GM18951 (cell line): Measurements from ENCODE around the gene PMAIP1.

Source experiments
- POLR2A ChIP-seq: IDR thresholded peaks from 4 replicates; pipeline ENCODE4 v1.6.1; 2011; ENCODE audit warnings: mild to moderate bottlenecking; ENCODE audit not compliant: insufficient read length, insufficient read depth; ENCODE audit errors: extremely low read depth
- in situ Hi-C: fragments of 300-500 bp; cut with MboI; formaldehyde crosslinking; loops from one replicate; pipeline ENCODE4 v1.12.0; 2022; ENCODE audit warnings: low sequenced_read_pairs, mixed read lengths, inconsistent platforms; ENCODE audit not compliant: unreplicated experiment

PMAIP1 gene

DNA sequence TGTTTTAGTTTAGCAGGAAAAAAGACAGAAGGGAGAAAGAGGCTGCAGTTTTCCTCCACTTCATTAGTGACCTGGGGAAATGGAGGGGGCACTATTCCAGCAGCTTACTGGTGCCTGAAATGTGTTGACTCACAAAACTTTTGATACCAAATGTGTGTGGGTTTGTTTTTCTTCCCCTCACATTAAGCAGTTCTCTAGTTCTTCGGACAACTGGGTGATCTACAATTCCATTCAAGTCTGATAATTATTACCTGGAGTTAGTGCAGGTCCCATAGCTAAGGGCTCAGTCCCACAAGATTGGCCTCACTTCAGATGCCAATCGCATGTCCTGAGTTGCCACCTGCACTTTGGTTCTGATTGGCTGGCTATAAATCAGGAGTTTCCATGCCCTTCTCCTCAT is 28.4 kb downstream of the PMAIP1 start:
- in situ Hi-C loops, result no loop called here

DNA sequence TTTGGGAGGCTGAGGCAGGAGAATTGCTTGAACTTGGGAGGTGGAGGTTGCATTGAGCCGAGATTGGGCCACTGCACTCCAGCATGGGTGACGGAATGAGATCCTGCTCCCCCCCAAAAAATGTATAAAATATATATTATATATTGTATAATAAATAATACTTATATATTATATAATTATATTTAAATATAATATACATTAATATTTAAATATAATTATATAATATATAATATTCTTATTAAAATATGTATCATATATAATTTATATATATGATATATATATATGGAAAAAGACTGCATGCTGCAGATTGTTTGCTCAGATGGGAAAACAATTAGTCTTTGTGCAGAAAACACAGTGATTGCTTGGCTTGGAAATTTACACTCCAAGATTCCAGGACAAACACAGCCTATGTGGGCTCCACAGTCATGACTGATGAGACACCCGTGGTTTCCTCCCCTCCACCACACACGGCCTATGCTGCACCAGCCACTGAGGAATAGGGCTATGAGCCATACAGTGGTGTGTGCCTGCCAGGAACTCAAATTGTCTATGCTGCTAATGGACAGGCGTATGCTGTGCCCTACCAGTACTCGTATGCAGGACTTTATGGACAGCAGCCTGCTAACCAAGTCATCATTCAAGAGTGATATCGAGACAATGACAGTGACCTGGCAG is 30.0 kb downstream of the PMAIP1 start:
- no peak for TF ChIP-seq POLR2A
- in situ Hi-C loops, result no loop called here

More for the DNA sequence above, 28.4 kb downstream of the PMAIP1 start:
- no peak for TF ChIP-seq POLR2A

DNA sequence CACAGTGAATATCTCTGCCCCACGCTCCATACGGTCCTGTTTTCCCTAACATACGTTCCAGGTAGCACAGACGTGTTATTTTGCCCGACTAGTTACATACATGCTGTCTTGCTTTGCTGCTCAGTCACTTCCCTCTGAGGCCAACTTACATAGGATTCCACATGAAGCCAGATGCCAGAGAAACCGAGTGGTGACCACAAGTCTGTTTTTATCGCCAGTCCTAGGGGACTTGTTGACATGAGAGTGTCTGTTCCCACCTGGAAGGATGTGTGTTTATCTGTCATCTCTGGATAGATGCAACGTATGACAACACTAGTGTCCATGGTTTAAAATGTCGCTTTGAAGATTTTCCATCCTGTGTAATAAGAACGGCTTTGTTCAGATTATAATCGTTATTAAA is 32.6 kb downstream of the PMAIP1 start:
- in situ Hi-C loops, result no loop called here
- TF ChIP-seq POLR2A, result no peak

DNA sequence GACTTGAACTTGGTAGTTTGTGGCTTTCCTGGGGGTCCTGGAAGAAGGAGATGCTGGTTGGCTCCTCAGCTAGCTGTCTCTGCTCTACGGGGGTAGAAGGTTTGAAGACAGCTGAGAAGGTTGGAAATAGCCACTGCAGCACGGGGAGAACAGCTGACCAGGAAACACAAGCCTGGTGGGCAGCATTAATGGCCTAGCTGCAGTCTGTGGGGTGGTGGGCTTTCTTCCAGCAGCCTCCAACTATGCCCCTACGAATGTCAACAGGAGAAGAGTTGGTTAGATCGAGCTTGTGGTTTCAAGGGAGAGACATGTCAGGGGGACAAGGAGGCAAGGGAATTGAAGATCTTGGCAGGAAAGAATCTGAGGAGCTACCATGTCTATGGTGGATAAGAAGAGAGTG is 38.9 kb downstream of the PMAIP1 start:
- TF ChIP-seq POLR2A, result no peak
- in situ Hi-C loops, result no loop called here

DNA sequence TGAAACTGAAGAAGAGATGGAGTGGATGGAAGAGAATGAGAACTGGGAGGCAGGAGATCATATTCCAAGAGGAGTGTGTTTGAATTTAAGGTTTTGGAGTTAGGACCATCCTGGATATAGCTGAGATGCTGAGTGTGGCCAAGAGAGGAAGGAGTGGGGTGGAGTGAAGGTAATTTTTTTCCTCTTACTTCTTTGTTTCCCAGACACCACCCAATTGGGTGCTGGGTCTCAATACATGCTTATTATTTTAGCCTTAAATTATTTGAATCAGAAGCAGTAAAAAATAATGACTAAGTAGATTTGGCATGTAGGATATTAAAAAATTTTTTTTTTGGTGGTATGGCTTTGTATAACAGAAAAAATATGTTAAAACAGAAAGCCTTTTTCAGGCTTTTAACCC is 39.3 kb downstream of the PMAIP1 start:
- in situ Hi-C loops, result no loop called here

DNA sequence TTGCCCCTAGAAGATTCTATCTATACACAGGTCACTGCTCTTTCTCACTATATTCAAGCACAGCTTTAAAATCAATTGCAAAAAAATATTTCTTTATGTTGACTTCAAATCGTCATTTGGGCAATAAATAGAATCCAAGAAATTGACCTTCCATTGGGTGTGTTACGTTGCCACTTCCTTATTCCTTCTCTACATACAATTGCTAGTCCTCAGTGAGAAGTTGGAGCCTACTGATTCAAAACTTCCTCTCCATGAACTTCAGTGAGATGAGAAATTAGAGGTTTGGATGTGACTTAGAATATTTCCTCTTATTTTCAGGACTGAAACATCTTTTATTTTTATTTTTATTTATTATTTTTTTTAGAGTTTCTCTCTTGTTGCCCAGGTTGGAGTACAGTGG is 40.3 kb downstream of the PMAIP1 start:
- no peak for TF ChIP-seq POLR2A
- in situ Hi-C loops, result no loop called here

More for the DNA sequence above, 39.3 kb downstream of the PMAIP1 start:
- TF ChIP-seq POLR2A, result no peak

DNA sequence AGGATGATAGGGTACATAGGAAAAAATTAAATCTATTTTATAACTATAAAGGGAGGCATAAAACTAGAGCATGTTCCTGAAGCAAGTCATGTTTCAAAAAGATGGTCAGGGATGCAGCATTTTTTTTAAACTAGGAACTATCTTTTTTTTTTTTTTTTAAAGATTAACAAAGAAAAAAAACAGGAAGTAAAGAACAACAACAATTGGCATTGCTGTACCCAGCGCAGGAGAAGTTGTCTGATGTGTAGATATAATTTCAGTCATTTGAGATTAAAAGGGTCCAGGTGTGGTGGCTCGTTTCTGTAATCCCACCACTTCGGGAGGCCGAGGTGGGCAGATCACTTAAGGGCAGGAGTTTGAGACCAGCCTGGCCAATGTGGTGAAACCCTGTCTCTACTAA is 41.5 kb downstream of the PMAIP1 start:
- TF ChIP-seq POLR2A, result no peak
- in situ Hi-C loops, result no loop called here

DNA sequence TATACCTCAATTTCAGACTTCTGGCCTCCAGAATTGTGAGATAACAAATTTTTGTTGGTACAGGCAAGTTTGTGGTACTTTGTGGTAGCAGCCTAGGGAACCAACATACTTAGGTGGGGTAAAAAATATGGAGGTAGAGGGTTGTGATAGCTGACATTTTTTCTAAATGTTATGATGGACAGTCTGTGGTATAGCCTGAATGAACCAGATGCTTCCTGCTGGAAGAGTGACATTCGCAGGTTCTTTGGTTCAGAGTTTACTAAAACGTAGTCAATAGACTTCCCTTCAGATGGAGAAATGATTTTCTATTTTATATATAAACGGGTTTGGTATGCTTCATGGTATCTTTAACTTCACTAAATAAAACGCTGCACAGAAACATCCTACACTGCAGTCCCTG is 42.8 kb downstream of the PMAIP1 start:
- in situ Hi-C loops, result no loop called here
- TF ChIP-seq POLR2A, result no peak

DNA sequence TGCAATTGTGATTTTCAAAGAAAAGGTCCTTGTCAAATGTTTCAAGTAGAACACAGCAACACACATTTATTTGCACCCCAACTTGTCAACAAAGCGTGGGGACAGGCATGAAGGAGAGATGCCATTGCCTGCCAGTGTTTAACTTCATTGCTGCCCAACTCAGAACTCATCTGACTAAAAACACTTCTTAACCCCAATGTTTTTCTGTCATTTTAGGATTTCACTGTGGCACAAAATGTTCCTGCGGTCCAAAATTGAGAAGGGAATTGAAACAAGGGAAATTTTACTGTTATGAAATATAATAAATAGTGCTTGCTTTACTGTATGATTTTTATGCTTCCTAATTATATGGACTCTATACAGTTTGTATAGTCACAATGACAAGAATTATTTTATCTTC is 45.7 kb downstream of the PMAIP1 start:
- in situ Hi-C loops, result no loop called here
- no peak for TF ChIP-seq POLR2A

DNA sequence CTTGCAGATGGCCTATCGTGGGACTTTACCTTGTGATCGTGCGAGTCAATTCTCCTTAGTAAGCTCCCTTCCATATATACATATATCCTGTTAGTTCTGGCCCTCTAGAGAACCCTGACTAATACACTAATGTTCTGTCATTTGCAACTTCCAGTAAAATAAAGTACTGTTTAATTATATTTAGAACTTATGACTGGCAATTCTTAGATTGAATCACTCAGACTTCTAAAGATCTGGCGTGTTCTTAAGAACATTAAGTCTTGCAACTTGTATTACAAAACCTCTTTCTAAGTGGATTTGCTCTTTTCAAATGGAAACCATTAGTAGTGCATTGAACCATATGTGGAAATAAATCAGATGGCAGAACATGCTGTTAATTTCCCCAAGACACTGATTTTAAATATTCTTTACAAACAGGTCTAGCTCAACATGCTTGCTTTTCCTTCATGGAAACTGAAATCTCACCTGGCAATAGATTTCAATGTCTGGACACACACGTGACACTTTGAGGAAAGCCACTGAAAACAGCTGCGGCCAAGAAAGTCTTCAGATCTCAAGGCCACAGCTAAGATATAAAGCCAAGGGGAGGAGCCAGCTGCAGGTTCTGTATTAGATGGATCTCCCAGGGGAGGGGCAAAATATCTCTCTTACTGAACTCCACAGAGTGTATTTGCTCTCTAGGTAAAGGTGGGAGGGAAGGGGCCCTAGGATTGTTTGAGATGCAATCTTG is 50.6 kb downstream of the PMAIP1 start:
- TF ChIP-seq POLR2A, result no peak
- in situ Hi-C loops, result no loop called here

DNA sequence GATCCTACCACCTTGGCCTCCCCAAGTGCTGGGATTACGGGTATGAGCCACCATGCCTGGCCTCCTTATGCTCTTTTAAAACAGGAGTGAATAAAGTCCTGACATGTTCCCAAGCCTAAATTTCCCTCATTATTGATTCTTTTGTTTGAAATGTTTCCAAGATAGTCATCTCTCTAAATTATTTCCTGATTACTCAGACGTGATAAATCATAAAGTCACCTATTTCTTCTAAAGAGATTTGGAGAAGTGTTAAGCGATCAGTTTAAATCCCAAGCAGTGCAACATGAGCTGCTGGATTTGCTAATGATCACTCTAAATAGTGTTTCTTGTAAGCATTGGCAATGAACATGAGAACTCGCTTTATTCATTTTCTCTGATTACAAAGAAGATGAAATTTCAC is 51.8 kb downstream of the PMAIP1 start:
- no peak for TF ChIP-seq POLR2A
- in situ Hi-C loops, result no loop called here

DNA sequence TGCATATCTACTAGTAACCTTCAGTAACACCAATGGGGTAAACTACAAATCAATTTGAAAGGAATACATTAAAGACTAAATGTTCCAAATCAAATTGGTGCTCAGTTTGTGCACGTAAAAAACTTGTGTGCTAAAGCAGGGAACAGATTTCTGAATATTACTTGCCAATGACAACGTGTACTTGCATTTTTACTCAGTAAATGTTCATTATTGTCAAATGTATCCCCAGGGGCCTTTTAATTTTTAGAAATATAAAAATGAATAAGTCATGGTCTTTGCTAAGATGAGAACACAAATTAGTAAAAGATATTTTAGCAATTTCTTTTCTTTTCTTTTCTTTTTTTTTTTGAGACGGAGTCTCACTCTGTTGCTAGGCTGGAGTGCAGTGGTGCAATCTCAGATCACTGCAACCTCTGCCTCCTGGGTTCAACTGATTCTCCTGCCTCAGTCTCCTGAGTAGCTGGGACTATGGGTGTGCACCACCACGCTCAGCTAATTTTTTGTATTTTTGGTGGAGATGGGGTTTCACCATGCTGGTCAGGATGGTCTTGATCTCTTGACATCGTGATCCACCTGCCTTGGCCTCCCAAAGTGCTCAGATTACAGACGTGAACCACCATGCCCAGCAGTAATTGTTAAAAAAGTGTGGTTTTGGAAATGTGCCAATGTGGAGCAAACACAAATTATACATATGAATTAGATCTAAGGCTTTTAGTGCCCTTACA is 52.6 kb downstream of the PMAIP1 start:
- TF ChIP-seq POLR2A, result no peak
- in situ Hi-C loops, result no loop called here
